H9 (cell line): ENCODE results near the gene ADGRG7. TPM values are rescaled to one million over a fixed set of nuclear protein-coding genes. Genes with fewer than 3 reads are reported as not detected.

ENCODE experiments used
- DNase-seq: peaks from one replicate; pipeline ENCODE4 v3.0.0-alpha.2; 2017
- H2AFZ ChIP-seq: one replicate; pipeline ENCODE4 v1.6.1; 2013; ENCODE audit warnings: mild to moderate bottlenecking, low read length, control low read depth, moderate library complexity
- H2AK5ac ChIP-seq: 2 replicates; pipeline ENCODE4 v1.6.1; 2013; ENCODE audit warnings: low read length, control low read depth, mixed read lengths; ENCODE audit not compliant: insufficient read length
- H2BK120ac ChIP-seq: one replicate; pipeline ENCODE4 v1.6.1; 2013; ENCODE audit warnings: low read depth, mild to moderate bottlenecking, low read length, control low read depth, inconsistent platforms; ENCODE audit not compliant: poor library complexity, severe bottlenecking
- H2BK12ac ChIP-seq: 2 replicates; pipeline ENCODE4 v1.6.1; 2013; ENCODE audit warnings: low read length, control low read depth, mixed read lengths, low read depth; ENCODE audit not compliant: insufficient read length
- H2BK15ac ChIP-seq: 2 replicates; pipeline ENCODE4 v1.6.1; 2013; ENCODE audit warnings: low read depth, low read length, control low read depth
- H2BK20ac ChIP-seq: one replicate; pipeline ENCODE4 v1.6.1; 2013; ENCODE audit warnings: low read depth, mild to moderate bottlenecking, low read length, control low read depth, inconsistent platforms; ENCODE audit not compliant: poor library complexity, severe bottlenecking
- H2BK5ac ChIP-seq: 2 replicates; pipeline ENCODE4 v1.6.1; 2013; ENCODE audit warnings: low read length, control low read depth, mixed read lengths; ENCODE audit not compliant: insufficient read length
- H3K14ac ChIP-seq: 2 replicates; pipeline ENCODE4 v1.6.1; 2013; ENCODE audit warnings: low read length, control low read depth; ENCODE audit not compliant: insufficient read depth
- H3K18ac ChIP-seq: 2 replicates; pipeline ENCODE4 v1.6.1; 2013; ENCODE audit warnings: low read depth, mild to moderate bottlenecking, mixed read lengths, low read length, control low read depth; ENCODE audit not compliant: insufficient read length
- H3K23ac ChIP-seq: 2 replicates; pipeline ENCODE4 v1.6.1; 2013; ENCODE audit warnings: low read length, control low read depth, mixed read lengths, low read depth; ENCODE audit not compliant: insufficient read length
- H3K23me2 ChIP-seq: 2 replicates; pipeline ENCODE4 v1.6.1; 2013; ENCODE audit warnings: low read depth, mild to moderate bottlenecking, mixed read lengths, low read length, control low read depth; ENCODE audit not compliant: insufficient read length, poor library complexity, severe bottlenecking
- H3K27ac ChIP-seq: 2 replicates; pipeline ENCODE4 v1.5.1; 2013; ENCODE audit warnings: low read length, control low read depth, mixed read lengths, low read depth; ENCODE audit not compliant: insufficient read length
- H3K27me3 ChIP-seq: 2 replicates; pipeline ENCODE4 v1.6.1; 2013; ENCODE audit warnings: low read length, control low read depth, inconsistent platforms; ENCODE audit not compliant: insufficient read depth
- H3K4ac ChIP-seq: 2 replicates; pipeline ENCODE4 v1.6.1; 2013; ENCODE audit warnings: low read depth, mild to moderate bottlenecking, control low read depth, inconsistent platforms, low read length, moderate library complexity
- H3K4me1 ChIP-seq: 2 replicates; pipeline ENCODE4 v1.6.1; 2013; ENCODE audit warnings: low read length, control low read depth, inconsistent platforms; ENCODE audit not compliant: insufficient read depth
- H3K4me2 ChIP-seq: 2 replicates; pipeline ENCODE4 v1.6.1; 2013; ENCODE audit warnings: low read length, control low read depth, mixed read lengths; ENCODE audit not compliant: insufficient read length, insufficient read depth
- H3K56ac ChIP-seq: 2 replicates; pipeline ENCODE4 v1.6.1; 2013; ENCODE audit warnings: low read depth, mild to moderate bottlenecking, mixed read lengths, low read length, control low read depth; ENCODE audit not compliant: insufficient read length
- H3K79me1 ChIP-seq: 2 replicates; pipeline ENCODE4 v1.6.1; 2013; ENCODE audit warnings: low read depth, mild to moderate bottlenecking, moderate library complexity, low read length, control low read depth, inconsistent platforms; ENCODE audit not compliant: insufficient read depth, poor library complexity, severe bottlenecking
- H3K79me2 ChIP-seq: 2 replicates; pipeline ENCODE4 v1.6.1; 2013; ENCODE audit warnings: low read length, control low read depth, inconsistent platforms; ENCODE audit not compliant: insufficient read depth
- H3K9ac ChIP-seq: 2 replicates; pipeline ENCODE4 v1.6.1; 2013; ENCODE audit warnings: low read length, control low read depth, mixed read lengths; ENCODE audit not compliant: insufficient read length; ENCODE audit errors: extremely low read depth
- H3K9me3 ChIP-seq: one replicate; pipeline ENCODE4 v1.6.1; 2013; ENCODE audit warnings: low read depth, low read length, inconsistent platforms; ENCODE audit not compliant: control insufficient read depth
- H3T11ph ChIP-seq: one replicate; pipeline ENCODE4 v1.6.1; 2013; ENCODE audit warnings: mild to moderate bottlenecking, low read length, control low read depth, inconsistent platforms
- H4K20me1 ChIP-seq: one replicate; pipeline ENCODE4 v1.6.1; 2013; ENCODE audit not compliant: control insufficient read depth, insufficient read length, insufficient read depth
- H4K5ac ChIP-seq: 2 replicates; pipeline ENCODE4 v1.6.1; 2013; ENCODE audit warnings: low read depth, mild to moderate bottlenecking, mixed read lengths, low read length, control low read depth; ENCODE audit not compliant: insufficient read length
- H4K8ac ChIP-seq: replicated peaks from 2 replicates; pipeline ENCODE4 v1.6.1; 2013; ENCODE audit warnings: low read length, control low read depth, mixed read lengths, low read depth; ENCODE audit not compliant: insufficient read length
- H4K91ac ChIP-seq: 2 replicates; pipeline ENCODE4 v1.6.1; 2013; ENCODE audit warnings: low read depth, mild to moderate bottlenecking, moderate library complexity, mixed read lengths, low read length, control low read depth; ENCODE audit not compliant: insufficient read length
- H3K27ac Mint-ChIP-seq, 3 experiments: 2 replicates in 2 of 3; 3 replicates in 1 of 3; pipeline ENCODE4 v1.8.0; 2020 to 2021; ENCODE audit warnings: mixed read lengths in 3 of 3, mild to moderate bottlenecking in 1 of 3, moderate library complexity in 1 of 3
- H3K27me3 Mint-ChIP-seq: 2 replicates; pipeline ENCODE4 v1.8.0; 2021; ENCODE audit warnings: low read depth, mild to moderate bottlenecking, moderate library complexity, mixed read lengths
- H3K36me3 Mint-ChIP-seq, 3 experiments: 2 replicates in 2 of 3; 3 replicates in 1 of 3; pipeline ENCODE4 v1.8.0; 2020 to 2021; ENCODE audit warnings: low read depth in 3 of 3, mixed read lengths in 3 of 3; ENCODE audit not compliant: insufficient read depth in 1 of 3
- H3K4me1 Mint-ChIP-seq, 2 experiments: 2 replicates each; pipeline ENCODE4 v1.8.0; 2020; ENCODE audit warnings: mixed read lengths in 2 of 2
- H3K4me3 Mint-ChIP-seq, 2 experiments: 2 replicates in 1 of 2; 3 replicates in 1 of 2; pipeline ENCODE4 v1.8.0; 2020 to 2021; ENCODE audit warnings: mild to moderate bottlenecking in 2 of 2, mixed read lengths in 2 of 2, moderate library complexity in 1 of 2
- H3K9me3 Mint-ChIP-seq, 2 experiments: 2 replicates in 1 of 2; 3 replicates in 1 of 2; pipeline ENCODE4 v1.8.0; 2020; ENCODE audit warnings: mild to moderate bottlenecking in 2 of 2, mixed read lengths in 2 of 2, moderate library complexity in 1 of 2
- CTCF ChIP-seq: fragments of 200-600 bp; sonication (generic); conservative IDR thresholded peaks from 3 replicates; pipeline ENCODE4 v1.8.0; 2021; ENCODE audit warnings: antibody characterized with exemption, mild to moderate bottlenecking
- WGBS: extraction: QIAGEN DNeasy Blood & Tissue Kit; methylation state at CpG from one replicate; pipeline ENCODE4 v1.1.7; 2013; ENCODE audit warnings: missing lambda C conversion rate, low lambda C conversion rate, mixed read lengths; ENCODE audit not compliant: insufficient read length; ENCODE audit errors: extremely low coverage; 5-methylcytosine and 5-hydroxymethylcytosine counted together
- total RNA-seq: library from RNA; stranded (reverse); gene quantifications from 2 replicates; pipeline ENCODE4 v1.2.1, GENCODE V29; 2021

Gene ADGRG7
- total RNA-seq, 1 experiment from 2014 or later, result not detected

GRCh38 chr3:100600181-100601042, 9.0 kb upstream of the ADGRG7 start:
- 0 out of 7 replicates have a peak overlapping the region, but pooled peaks of 1 of the 3 experiments have one; percentile 17 for H3K27ac Mint-ChIP-seq
- peaks cover 23 to 24% of the 10 kb centered on the region in 2 experiments for H3K4me1 Mint-ChIP-seq
- TF ChIP-seq CTCF, result no peak

More at GRCh38 chr3:100600181-100601042, 9.0 kb upstream of the ADGRG7 start:
- Histone ChIP-seq H4K8ac (no peak overlapping the region), H3K9me3 (no peaks in the 10 kb centered on the region), H2BK5ac (no peak overlapping the region), H3K23ac (no peak overlapping the region), H3K9ac (no peak overlapping the region), H4K91ac (no peak overlapping the region), H3K4me1 (peaks cover 3% of the 10 kb centered on the region; the same call in 1 of the 2 replicates), H3K4ac (no peak overlapping the region), H2BK15ac (no peak overlapping the region), H3K79me2 (no peaks in the 10 kb centered on the region), H3K4me2 (no peak overlapping the region), H2BK20ac (no peak overlapping the region), H3K14ac (no peak overlapping the region), H2AFZ (no peak overlapping the region), H4K5ac (no peak overlapping the region), H3K18ac (no peak overlapping the region), H3K27me3 (no peaks in the 10 kb centered on the region), H3K56ac (no peak overlapping the region), H2BK120ac (no peak overlapping the region), H2BK12ac (no peak overlapping the region), H3T11ph (no peak overlapping the region), H3K79me1 (no peaks in the 10 kb centered on the region), H3K27ac (no peak overlapping the region), H2AK5ac (no peak overlapping the region), H4K20me1 (no peaks in the 10 kb centered on the region), H3K23me2 (no peaks in the 10 kb centered on the region)
- DNase-seq, result no peak
- Mint-ChIP-seq H3K36me3 (peaks cover 0 to 8% (median 2%) of the 10 kb centered on the region in 3 experiments; a peak in 2 of 7 replicates), H3K4me3 (no peak overlapping the region), H3K9me3 (peaks cover 4 to 7% of the 10 kb centered on the region in 2 experiments; a peak in 4 of 5 replicates), H3K27me3 (no peaks in the 10 kb centered on the region; the same call in 1 of the 2 replicates)
- WGBS, result no CpG with 5 or more reads among the region's 11 CpGs
